B cell (primary cell): Measurements from ENCODE around the gene SULT1B1.

Experiments
- CTCF ChIP-seq: fragments of 200-600 bp; IDR thresholded peaks from one replicate; pipeline ENCODE4 v1.8.0; 2022; ENCODE audit warnings: antibody characterized with exemption, mild to moderate bottlenecking
- EZH2 ChIP-seq: IDR thresholded peaks from 2 replicates; pipeline ENCODE4 v1.6.1; 2012; ENCODE audit warnings: borderline replicate concordance, low read depth, mild to moderate bottlenecking, moderate library complexity, low read length; ENCODE audit not compliant: insufficient read depth, poor library complexity, severe bottlenecking

DNA sequence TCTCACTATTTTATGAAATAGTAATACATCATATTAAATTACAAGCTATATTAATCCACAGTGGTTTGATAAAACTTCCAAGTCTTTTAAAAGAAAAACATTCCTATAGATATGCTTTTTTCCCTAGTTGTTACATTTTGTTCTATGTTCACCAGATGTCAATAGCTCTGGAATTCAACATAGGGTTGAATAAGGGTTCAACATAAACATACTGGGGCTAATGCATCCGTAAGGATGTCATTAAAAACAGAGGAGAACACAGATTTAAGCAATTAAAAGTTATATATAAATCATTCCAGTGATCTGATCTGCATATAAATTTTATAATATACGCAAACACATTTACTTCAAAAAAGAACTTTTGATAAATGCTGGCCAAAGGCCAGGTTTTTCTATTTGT is 32.5 kb downstream of the SULT1B1 start:
- TF ChIP-seq CTCF (no peak), EZH2 (no peak)
